Sciatic nerve (tissue), 2 donors: ENCODE data around the gene EPHA4. TPM values are rescaled to one million over a fixed set of nuclear protein-coding genes. Genes with fewer than 3 reads are reported as not detected.

Experiments
- ATAC-seq: fragments of 200-7000 bp; cut with Tn5 transposase; one replicate; pipeline ENCODE4 v1.9.1; 2020; ENCODE audit warnings: mild to moderate bottlenecking, moderate library complexity
- DNase-seq: peaks from one replicate; pipeline ENCODE4 v3.0.0-alpha.2; 2020; ENCODE audit warnings: low spot score
- intact Hi-C: fragments of 100-400 bp; cut with DNase I; formaldehyde crosslinking; loops from one replicate; pipeline ENCODE4 v1.14.2; 2022
- total RNA-seq: library from RNA; stranded (reverse); fragmentation: NEBNext Ultra II Directional; extraction: Animal tissue kit (Norgen Biotek cat#: 25700); gene quantifications from one replicate; pipeline ENCODE4 v1.2.1, GENCODE V29; 2021
- donor health status: DM: no; HTN: no; CAD: no.
- donor health status: DM: no; HTN: no; CAD: no.

The EPHA4 gene
- total RNA-seq, 1 donor from 2014 or later: 17.7 TPM

DNA sequence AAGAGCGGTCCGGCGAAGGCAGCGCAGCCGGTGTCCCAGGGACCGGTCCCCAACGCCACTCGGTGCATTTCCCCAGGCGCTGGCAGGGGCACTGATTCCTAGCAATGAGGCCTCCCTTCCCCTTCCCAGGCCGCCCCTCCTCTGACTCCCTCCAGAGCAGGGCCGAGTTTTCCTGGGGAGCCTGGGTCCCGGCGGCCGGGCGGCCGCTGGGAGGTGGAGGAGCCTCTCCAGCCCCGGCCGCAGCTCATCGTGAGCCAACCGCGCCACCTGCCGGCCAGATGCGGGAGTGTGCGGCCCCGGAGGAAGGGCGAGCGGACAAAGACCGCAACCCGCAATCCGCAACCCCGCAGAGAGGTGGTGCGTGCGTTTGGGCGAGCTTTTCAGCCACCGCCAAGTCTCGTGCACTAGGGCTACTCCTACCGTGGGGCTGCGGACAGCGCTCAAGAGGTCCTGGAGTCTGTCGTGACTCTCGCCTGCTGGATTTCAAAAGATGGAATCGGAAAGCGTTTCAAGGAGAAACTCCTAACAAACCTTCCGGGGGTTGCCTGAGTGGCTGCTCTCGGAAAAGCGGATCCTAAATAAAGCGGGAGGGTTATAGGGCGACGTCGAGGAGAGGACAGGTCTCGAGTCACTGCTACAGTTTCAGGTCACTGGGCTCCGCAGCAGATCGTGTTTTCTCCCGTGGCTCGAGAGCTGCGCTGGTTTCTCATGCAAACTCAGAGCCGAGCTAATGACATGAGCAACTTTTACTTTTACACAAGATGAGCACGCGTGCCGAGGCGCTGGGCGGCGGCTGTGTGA, 1.5 kb upstream of the EPHA4 start:
- intact Hi-C loops: loop anchor here (10.0 kb wide), 2 partner anchors 889 to 1829 kb away; no protein-coding TSS in a partner anchor
- DNase-seq: peak; percentile 92
- peak; percentile 85 for ATAC-seq

DNA sequence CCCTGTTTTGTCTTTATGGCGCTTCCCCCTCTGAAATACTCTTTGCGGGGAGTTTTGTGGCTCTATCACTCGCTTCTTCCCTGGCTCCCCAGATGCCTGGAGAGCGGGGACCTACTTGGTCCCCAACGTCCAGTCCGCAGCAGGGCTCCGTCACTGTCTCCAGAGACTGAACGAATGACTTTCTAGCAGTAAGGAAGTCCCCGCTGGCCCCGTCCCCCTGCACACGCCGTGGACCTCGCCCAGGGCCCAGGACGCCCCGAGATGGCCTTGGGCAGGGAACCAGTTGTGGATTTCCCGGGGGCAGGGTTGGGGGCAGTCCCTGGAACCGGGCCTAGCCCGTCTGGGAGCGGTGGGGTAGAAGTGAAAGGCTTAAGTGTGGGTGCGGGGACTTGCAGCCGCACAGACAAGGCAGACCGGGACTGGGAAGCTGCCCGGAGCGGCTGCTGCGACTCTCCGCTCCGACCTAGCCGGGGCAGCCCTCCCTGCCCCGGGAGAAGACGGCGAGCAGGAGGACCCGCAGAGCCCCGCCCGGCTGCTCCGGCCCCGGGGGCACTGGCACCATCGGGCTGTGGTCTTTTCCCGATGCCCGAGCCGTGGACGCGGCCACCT, 821 bp upstream of the EPHA4 start:
- intact Hi-C loops: loop anchor here (10.0 kb wide), 2 partner anchors 888 to 1828 kb away; no protein-coding TSS in a partner anchor
- DNase-seq (peak; percentile 64), ATAC-seq (peak; percentile 59)

DNA sequence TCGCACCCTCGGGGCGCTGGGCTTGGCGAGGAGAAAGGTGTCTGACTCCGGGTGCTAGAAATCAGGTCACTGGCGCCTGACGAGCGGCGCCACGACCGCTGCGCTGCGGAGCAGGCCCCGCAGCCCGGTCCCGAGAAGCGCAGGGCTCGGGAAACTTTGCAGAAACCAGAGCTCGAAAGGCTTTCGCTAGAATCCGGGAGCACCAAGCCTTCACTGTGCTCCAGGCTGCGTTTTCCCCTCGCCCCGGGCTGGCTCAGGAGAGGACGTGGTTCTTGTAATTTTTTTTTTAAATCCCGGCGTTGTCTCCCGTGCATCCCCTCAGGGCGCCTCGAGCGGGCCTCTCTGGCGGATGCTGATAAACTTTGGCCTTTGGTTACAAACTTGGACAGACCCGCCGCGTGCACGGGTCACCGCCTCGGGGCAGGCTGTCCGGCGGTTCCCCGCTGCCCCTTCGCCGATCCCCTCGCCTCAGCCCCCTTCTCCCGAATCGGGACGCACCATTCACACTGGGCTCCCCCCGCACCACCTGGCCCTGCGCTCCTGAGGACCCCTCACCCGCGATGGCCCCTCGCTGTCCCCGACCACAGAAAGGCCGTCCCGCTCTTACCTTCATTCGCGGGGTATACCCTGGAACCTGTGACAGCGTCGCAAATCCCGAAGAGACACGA, 419 bp downstream of the EPHA4 start:
- DNase-seq: peak; percentile 67
- ATAC-seq: peak; percentile 36
- intact Hi-C loops: loop anchor here (10.0 kb wide), 2 partner anchors 887 to 1827 kb away; no protein-coding TSS in a partner anchor

DNA sequence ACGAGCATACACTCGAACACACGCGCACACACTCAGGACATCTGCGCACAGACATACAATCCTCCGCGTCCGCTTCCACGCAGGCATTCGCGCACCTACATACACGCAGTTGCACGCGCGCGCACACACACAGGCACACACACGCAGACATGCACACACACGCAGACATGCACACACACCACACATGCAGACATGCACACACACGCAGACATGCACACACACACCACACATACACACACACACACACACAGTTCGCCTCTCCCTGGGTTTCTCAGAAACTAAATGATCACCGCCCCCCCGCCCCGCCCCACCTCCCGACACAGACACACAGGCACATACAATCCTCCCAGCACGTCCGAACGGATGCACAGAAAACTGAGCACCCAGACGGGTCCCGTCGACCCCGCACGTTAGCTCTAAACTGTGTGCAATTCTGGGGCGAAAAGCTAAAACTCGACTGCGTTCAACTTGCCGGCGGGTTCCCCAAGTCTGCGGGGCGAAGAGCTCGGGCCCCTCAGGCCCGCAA, 1.0 kb downstream of the EPHA4 start:
- intact Hi-C loops: loop anchor here (10.0 kb wide), 2 partner anchors 886 to 1826 kb away; no protein-coding TSS in a partner anchor
- no peak for ATAC-seq
- no peak for DNase-seq

DNA sequence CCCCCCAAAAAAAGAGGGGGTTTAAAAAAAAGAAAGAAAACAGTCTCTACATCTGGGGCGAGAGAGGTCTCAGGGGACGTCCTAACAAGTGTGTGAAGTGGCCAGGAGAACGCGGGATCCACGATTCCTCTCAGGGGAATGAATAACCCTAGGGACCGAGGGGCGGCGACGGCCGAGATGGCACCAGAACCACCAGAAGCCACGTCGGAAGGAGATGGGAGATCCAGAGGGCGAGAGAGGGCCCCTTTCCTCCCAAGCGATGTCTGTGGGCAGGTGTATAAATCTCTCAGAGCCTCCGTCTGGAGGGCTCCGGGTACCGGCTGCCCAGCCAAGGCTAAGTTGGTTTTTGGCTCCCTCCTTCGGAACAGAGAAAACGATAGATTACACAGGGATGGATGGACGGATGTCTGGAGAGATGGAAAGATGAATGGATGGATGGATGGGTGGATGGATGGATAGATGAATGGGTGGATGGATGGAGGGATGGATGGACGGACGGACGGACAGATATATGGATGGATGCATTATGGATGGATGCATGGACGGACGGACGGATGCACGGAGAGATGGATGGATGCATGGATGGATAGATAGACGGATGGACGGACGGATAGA, 1.7 kb downstream of the EPHA4 start:
- no peak for DNase-seq
- ATAC-seq: no peak
- intact Hi-C loops: loop anchor here (10.0 kb wide), 2 partner anchors 886 to 1826 kb away; no protein-coding TSS in a partner anchor

DNA sequence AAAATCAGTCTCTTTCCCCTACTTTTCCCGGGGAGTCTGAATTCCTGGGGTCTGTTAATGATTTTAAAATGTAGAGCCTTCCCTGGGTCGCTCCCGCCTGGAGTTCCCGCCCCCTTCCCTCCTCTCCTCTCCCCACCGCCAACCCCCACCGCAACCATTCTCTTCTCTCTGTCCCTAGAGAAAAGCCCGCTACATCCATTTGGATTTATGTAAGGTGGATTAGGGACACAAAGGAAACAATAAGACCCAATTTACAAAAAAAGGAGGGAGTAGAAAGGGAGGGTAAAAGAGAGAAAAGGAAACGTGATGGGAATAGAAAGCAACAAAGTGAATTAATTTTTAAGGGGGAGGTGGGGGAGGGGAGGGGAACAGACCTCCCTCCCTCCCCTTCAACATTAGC, 2.2 kb downstream of the EPHA4 start:
- intact Hi-C loops: loop anchor here (10.0 kb wide), 2 partner anchors 885 to 1825 kb away; no protein-coding TSS in a partner anchor
- DNase-seq (no peak), ATAC-seq (no peak)

DNA sequence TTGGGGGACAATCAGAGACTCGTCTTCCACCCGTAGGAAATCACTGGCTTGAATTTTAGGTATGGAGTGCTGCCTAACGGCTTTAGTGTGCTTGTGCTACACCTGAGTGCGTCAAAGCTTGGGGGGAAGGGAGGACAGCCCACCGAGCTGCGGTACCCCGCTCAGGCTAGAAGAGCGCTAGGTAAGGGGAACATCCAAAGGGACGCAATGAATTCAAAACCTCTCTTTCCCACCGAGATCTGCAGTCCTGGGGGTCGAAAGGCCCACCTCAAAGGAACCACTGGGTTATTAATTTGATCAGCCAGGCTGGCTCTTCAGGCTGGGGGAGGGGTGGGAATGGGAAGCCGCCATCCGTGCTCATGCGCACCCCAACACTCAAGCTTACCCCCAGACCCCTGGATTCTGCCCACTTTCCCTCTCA, 2.7 kb downstream of the EPHA4 start:
- intact Hi-C loops: no loop called here
- no peak for DNase-seq
- ATAC-seq: no peak

DNA sequence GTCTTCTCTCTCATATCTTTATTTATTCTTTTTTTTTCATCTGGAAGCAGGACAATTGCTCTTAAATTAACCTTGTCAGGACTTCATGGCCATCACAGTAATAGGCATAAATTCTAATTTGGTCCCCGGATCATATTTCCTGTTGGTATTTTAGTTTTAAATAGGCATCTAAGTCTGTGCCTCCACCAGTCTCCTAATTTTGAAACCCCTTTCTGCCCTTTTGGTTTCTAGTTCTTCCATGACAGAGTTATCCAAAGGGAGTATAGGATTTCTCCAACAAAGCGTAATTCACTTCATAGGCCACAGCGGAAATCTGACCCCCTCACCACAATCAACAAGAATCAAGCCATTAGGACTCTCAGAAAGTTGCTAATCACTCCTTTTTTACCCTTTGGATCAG, 3.8 kb downstream of the EPHA4 start:
- intact Hi-C loops: no loop called here
- no peak for DNase-seq
- no peak for ATAC-seq

DNA sequence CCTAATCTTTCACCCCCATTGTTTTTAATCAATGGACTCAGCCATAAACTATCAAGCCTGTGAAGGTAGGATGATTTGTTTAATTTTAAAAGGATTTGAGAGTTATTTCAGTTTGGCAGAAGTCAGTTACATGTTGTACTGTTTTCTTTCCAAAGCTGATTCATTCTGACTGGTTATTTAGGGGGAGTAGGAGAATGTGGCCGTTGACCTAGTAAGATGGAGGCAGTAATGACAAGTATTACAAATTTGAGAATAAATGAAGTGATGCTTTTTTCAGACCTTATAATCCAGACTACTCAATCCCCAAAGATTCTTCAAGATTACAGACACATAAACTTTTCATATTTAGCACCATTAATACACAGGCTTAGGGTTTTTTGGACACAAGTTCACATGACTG, 4.3 kb downstream of the EPHA4 start:
- ATAC-seq: no peak
- intact Hi-C loops: no loop called here
- no peak for DNase-seq

DNA sequence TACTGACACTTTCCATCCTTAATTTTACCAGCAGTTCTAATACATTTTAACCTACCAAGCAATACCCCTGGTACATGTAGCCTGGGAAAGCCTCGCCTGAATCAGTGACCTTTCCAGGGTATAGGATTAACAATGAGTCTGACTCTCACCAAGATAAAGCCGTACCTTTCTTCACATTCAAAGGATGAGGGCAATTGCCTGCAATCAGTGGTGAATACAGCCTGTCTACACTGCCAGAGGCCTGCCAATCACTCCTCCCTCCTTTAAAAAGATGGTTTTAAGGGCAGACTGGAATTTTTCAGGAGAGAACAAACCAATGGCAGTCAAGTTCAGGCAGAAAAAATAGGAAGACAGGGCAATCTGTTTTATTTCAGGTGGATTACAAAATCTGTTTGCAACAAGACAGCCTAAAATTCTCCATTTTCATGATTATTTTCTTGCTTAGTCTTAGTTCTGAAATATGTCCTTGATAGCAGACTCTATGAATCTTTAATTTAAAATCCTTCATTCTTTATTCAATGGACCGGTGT, 4.8 kb downstream of the EPHA4 start:
- DNase-seq (no peak), ATAC-seq (no peak)
- intact Hi-C loops: no loop called here

DNA sequence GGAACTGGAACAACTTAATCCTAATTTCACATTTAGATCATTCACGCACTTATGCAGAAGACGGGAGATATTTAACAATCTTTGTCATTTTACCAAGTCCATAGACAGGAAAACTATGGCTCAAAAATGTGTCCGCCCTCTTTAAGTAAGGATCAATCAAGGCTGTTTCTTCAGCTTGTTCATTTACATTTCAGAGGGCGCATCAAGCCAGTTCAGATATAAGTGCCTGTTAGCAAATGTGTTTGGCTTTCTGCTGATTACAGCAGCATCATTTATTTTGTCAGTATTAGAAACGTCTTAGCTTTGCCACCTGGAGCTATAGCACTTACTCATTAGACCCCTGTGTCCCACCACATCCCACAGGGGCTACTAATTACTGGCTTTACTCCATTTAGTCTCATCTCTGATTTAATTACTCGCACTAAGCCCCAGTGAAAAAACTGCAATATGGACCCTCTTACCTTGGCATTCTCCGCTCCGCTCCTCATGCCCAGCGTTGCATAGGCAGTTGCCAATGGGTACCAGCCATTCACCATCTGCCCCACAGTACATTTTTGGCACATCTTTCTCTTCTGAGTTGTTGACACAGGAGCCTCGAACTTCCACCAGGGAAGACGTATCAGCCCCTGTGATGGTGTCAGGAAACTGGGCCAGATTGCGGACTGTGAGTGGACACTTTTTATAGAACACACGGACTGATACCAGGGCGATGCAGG, 8.7 kb downstream of the EPHA4 start:
- intact Hi-C loops: no loop called here
- no peak for DNase-seq
- ATAC-seq: no peak

DNA sequence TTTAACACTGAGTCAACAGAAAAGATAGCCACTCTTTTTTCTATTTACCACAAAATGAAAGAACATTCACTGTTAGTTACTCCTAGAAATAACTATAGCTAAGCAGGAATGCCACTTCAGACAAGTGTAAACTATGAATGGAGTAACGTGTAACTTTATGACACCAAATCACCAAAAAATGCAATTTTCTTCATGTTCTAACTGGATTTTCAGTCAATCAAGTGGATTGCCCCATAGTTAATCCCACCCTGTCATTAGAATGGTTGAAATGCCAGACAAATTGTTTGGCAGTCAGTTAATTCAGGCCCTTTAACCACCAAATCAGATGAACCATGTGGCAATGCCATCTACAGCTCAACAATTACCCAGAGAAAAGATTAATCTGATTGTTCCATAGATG, 9.9 kb downstream of the EPHA4 start:
- DNase-seq (no peak), ATAC-seq (no peak)
- intact Hi-C loops: no loop called here

DNA sequence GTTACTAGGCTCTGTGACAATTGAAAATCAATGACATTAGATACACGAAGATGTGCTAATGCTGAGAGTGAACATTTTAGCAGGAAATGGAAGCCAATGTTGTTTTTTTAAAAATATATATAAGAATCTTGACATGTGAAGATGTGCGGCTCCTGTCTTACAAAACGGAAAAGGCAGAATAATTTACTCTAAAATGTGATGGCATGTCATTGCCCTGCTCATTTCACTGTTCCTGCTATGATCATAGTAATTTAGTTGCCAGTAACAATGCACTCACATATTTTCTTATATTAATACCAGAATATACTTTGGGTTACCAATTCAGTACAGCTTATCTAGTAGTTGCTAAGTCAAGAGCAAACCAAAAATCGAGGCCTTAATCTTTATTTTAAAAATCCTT, 10.3 kb downstream of the EPHA4 start:
- intact Hi-C loops: no loop called here
- ATAC-seq: no peak
- DNase-seq: no peak

DNA sequence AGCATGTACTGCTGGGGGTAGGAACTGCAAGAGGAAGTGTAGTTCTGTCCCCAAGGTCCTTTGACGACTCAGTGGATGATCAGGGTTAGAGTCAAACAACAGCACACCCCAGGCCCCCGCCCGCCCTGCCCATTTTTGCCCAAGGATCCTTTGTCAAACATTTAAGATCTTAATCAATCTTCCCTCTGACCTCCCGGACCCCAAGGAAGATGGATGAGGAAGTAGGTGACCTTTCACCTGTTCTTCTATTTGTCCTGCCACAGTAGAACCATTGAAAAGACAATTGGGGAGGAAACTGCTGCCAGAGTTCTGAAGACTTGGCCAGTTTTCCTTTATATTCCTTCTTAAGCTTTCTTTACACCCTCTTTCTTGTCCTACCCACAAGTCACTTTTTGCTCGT, 12.1 kb downstream of the EPHA4 start:
- DNase-seq: no peak
- intact Hi-C loops: no loop called here

DNA sequence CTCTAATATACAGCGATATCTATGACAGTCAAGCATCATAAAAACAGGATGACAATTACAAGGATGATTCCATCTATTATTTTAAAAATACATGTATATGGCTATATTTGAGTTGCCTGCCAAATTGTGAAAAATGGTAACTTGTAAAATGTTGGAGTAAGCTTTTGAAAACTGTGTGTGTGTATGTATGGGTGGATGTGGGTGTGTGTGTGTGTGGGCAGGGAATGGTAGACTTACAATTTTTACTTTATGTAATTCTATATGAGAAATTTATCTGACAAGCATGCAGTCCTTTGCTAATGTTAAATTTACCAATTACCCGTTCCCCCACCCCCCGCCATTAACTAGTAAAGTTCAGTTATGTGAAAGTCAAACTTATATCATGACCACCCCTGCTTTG, 14.0 kb downstream of the EPHA4 start:
- ATAC-seq (no peak), DNase-seq (no peak)
- intact Hi-C loops: no loop called here

More for the DNA sequence above, 12.1 kb downstream of the EPHA4 start:
- no peak for ATAC-seq

DNA sequence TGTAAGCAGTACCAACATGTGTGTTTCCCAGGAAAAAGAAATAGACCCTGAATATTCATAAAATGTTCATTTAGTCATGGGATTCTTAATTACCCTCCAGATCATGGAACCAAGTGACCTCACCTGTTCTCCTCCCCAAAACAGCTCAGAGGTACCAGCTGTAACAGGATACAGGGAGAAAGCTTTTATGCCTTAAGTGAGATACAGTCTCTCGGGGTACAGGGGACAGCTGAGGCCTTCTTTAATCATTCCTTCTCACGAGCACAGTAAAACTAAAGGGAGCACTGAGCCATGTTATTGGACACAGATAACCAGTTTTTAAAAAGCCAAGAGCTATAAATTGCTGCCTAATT, 16.6 kb downstream of the EPHA4 start:
- ATAC-seq (no peak), DNase-seq (no peak)
- intact Hi-C loops: no loop called here

DNA sequence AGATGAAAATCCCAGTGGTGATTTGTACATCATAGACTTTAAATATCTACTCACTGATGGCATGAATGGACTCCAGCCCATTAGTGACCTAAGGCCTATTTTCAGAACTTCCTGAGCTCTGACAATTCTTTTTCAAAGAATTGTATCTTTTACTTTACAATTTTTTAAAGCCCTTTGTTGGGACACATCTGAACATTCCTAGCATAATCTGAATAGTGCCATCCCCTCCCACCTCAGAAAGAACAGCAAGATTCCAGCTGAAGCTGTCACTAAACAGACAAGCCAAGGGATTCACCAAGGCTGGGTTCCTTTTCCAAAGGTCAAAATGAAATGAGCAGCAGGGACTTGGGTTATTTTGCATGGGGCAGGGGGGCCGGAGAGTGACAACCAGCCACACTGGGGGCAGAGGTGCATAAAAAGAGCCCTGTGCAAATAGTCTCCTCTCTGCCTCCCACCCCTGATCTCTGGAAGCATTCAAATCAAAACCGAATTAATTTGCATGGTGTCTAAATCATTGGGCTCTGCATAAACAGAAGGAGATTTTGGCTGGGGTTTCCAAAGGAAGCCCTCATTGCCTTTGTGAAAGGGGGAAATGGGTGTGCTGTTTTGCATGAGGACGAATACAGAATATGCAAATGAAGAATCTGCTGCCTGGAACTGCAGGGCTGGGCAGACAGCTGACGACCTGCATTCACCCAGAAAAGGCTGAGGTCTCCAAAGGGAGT, 17.2 kb downstream of the EPHA4 start:
- intact Hi-C loops: no loop called here
- DNase-seq (no peak), ATAC-seq (no peak)

DNA sequence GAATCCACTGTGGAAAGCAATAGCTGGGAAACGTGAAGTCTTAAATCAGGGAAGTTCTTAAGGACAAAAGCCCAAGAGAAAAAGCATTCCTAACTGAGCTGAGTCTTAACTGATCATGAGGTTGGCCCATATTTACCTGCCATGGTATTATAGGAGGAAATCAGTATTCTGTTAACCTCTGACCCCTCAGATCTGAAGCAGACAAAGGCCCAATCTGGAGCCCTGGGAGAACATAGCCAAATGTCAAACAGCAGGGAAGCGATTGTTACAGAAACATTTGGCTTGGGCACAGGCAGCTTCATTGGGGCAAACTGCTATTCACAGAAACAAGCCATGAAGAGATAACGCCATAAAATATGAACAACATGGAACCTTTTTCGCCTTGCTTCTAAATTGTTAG, 18.8 kb downstream of the EPHA4 start:
- intact Hi-C loops: no loop called here
- ATAC-seq (no peak), DNase-seq (no peak)
